IPS-20b (cell line): ENCODE data around the gene USP17L29.
"Not testable (repeated sequence)": the region's sequence is repeated elsewhere in the genome, so short reads cannot be mapped to it uniquely, and the experiment has no call there.

Source experiments
- H3K27ac ChIP-seq: one replicate; pipeline ENCODE4 v1.5.1; 2013; ENCODE audit warnings: low read length
- H3K27me3 ChIP-seq: 2 replicates; pipeline ENCODE4 v1.6.1; 2013; ENCODE audit warnings: mild to moderate bottlenecking, low read length, inconsistent platforms; ENCODE audit not compliant: insufficient read depth
- H3K36me3 ChIP-seq: 2 replicates; pipeline ENCODE4 v1.6.1; 2013; ENCODE audit warnings: low read depth, mild to moderate bottlenecking, inconsistent platforms, low read length, moderate library complexity; ENCODE audit not compliant: insufficient read depth
- H3K4me1 ChIP-seq: 2 replicates; pipeline ENCODE4 v1.6.1; 2013; ENCODE audit warnings: mild to moderate bottlenecking, control low read depth, inconsistent platforms, low read length, moderate library complexity; ENCODE audit not compliant: insufficient read depth
- H3K4me3 ChIP-seq: 2 replicates; pipeline ENCODE4 v1.5.1; 2013; ENCODE audit warnings: mild to moderate bottlenecking, low read length, inconsistent platforms
- H3K9ac ChIP-seq: 2 replicates; pipeline ENCODE4 v1.6.1; 2013; ENCODE audit warnings: low read depth, mild to moderate bottlenecking, inconsistent platforms, low read length, moderate library complexity
- H3K9me3 ChIP-seq: 2 replicates; pipeline ENCODE4 v1.6.1; 2013; ENCODE audit warnings: mild to moderate bottlenecking, low read depth, low read length, inconsistent platforms; ENCODE audit not compliant: insufficient read depth

USP17L29 gene

GRCh38 chr4:9353338-9353737, at the start of gene USP17L29:
TSS of gene USP17L29 (plus strand) at chr4:9353638. CDS start at chr4:9353638, 0 bp downstream.
- H3K4me3 ChIP-seq, H3K4me1 ChIP-seq, H3K9me3 ChIP-seq, H3K9ac ChIP-seq, H3K27ac ChIP-seq, H3K27me3 ChIP-seq, H3K36me3 ChIP-seq: not testable (repeated sequence)

- not testable (repeated sequence) for H3K27ac ChIP-seq, H3K9ac ChIP-seq, H3K27me3 ChIP-seq, H3K36me3 ChIP-seq, H3K4me3 ChIP-seq, H3K9me3 ChIP-seq, H3K4me1 ChIP-seq
Observed at GRCh38 chr4:9324191-9324590, 29.2 kb upstream of the USP17L29 start.

- H3K4me3 ChIP-seq, H3K9ac ChIP-seq, H3K27ac ChIP-seq, H3K36me3 ChIP-seq, H3K9me3 ChIP-seq, H3K4me1 ChIP-seq, H3K27me3 ChIP-seq: not testable (repeated sequence)
Observed at GRCh38 chr4:9324865-9325264, 28.6 kb upstream of the USP17L29 start, which contains the start of gene USP17L24. TSS of gene USP17L24 (plus strand) at chr4:9325165. CDS start at chr4:9325165, 0 bp downstream.

GRCh38 chr4:9329611-9330010, 23.8 kb upstream of the USP17L29 start, which contains the start of gene USP17L25:
TSS of gene USP17L25 (plus strand) at chr4:9329911. CDS start at chr4:9329911, 0 bp downstream.
- H3K36me3 ChIP-seq, H3K9me3 ChIP-seq, H3K27ac ChIP-seq, H3K4me1 ChIP-seq, H3K9ac ChIP-seq, H3K4me3 ChIP-seq, H3K27me3 ChIP-seq: not testable (repeated sequence)

GRCh38 chr4:9334358-9334757, 19.1 kb upstream of the USP17L29 start, which contains the start of gene USP17L26:
TSS of gene USP17L26 (plus strand) at chr4:9334658. CDS start at chr4:9334658, 0 bp downstream.
- not testable (repeated sequence) for H3K36me3 ChIP-seq, H3K9me3 ChIP-seq, H3K4me3 ChIP-seq, H3K27ac ChIP-seq, H3K4me1 ChIP-seq, H3K9ac ChIP-seq, H3K27me3 ChIP-seq

GRCh38 chr4:9339103-9339502, 14.3 kb upstream of the USP17L29 start, which contains the start of gene USP17L5:
TSS of gene USP17L5 (plus strand) at chr4:9339403. CDS start at chr4:9339403, 0 bp downstream.
- H3K9me3 ChIP-seq, H3K27me3 ChIP-seq, H3K4me3 ChIP-seq, H3K36me3 ChIP-seq, H3K9ac ChIP-seq, H3K4me1 ChIP-seq, H3K27ac ChIP-seq: not testable (repeated sequence)

GRCh38 chr4:9343848-9344247, 9.6 kb upstream of the USP17L29 start, which contains the start of gene USP17L27:
TSS of gene USP17L27 (plus strand) at chr4:9344148. CDS start at chr4:9344148, 0 bp downstream.
- H3K27me3 ChIP-seq, H3K4me1 ChIP-seq, H3K27ac ChIP-seq, H3K9me3 ChIP-seq, H3K9ac ChIP-seq, H3K36me3 ChIP-seq, H3K4me3 ChIP-seq: not testable (repeated sequence)

- H3K9me3 ChIP-seq, H3K9ac ChIP-seq, H3K36me3 ChIP-seq, H3K27me3 ChIP-seq, H3K4me3 ChIP-seq, H3K27ac ChIP-seq, H3K4me1 ChIP-seq: not testable (repeated sequence)
Observed at GRCh38 chr4:9348593-9348992, 4.8 kb upstream of the USP17L29 start, which contains the start of gene USP17L28. TSS of gene USP17L28 (plus strand) at chr4:9348893. CDS start at chr4:9348893, 0 bp downstream.

GRCh38 chr4:9350866-9351265, 2.6 kb upstream of the USP17L29 start:
- not testable (repeated sequence) for H3K36me3 ChIP-seq

GRCh38 chr4:9362829-9363228, 9.4 kb downstream of the USP17L29 start, which contains the start of gene USP17L30:
TSS of gene USP17L30 (plus strand) at chr4:9363129. CDS start at chr4:9363129, 0 bp downstream.
- H3K36me3 ChIP-seq, H3K27ac ChIP-seq, H3K4me1 ChIP-seq, H3K27me3 ChIP-seq, H3K9me3 ChIP-seq, H3K9ac ChIP-seq, H3K4me3 ChIP-seq: not testable (repeated sequence)

More at GRCh38 chr4:9350866-9351265, 2.6 kb upstream of the USP17L29 start:
- not testable (repeated sequence) for H3K4me3 ChIP-seq, H3K9me3 ChIP-seq, H3K4me1 ChIP-seq, H3K9ac ChIP-seq, H3K27me3 ChIP-seq, H3K27ac ChIP-seq

GRCh38 chr4:9379881-9380280, 26.4 kb downstream of the USP17L29 start:
- H3K4me1 ChIP-seq, H3K9me3 ChIP-seq, H3K4me3 ChIP-seq, H3K27ac ChIP-seq, H3K9ac ChIP-seq, H3K36me3 ChIP-seq, H3K27me3 ChIP-seq: not testable (repeated sequence)

GRCh38 chr4:9381012-9381534, 27.6 kb downstream of the USP17L29 start:
- not testable (repeated sequence) for H3K9me3 ChIP-seq, H3K27ac ChIP-seq, H3K4me3 ChIP-seq, H3K27me3 ChIP-seq, H3K9ac ChIP-seq, H3K36me3 ChIP-seq, H3K4me1 ChIP-seq
